NCI-H2227 (cell line): ENCODE data around the gene EFNA4.

ENCODE experiments used
- DNase-seq: peaks from one replicate; lab custom pipeline; 2025; ENCODE audit not compliant: unreplicated experiment; lab: John Stamatoyannopoulos, UW

The EFNA4 gene

DNA sequence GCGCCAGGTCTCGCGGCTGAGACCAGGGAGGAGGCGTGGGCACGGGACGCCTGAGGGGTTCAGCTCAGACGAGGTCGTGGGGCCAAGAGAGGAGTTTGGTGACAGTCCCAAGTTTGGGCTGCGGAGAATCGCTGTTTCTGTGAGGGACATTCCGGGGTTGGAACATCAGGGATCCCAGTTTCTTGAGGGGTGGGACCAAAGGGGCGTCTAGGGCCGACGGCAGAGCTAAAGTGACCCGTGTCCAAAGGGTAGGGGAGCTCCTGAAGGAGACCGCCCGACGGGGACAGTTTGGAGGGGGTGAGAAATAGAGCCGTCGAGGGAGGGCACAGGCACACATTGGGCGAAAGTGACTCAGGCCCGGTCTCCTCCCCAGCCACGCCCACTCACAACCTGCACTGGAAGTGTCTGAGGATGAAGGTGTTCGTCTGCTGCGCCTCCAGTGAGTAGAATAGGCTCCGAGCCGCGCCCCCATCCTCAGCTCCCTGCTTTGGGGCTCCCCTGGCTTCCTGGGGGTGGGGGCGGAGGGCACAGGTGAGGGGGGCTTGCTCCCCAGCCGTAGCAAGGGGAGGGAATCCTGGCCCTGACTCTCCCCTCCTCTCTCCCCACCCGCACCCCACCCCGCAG, 22.1 kb downstream of the EFNA4 start:
- peak; percentile 63 for DNase-seq

GRCh38 chr1:155086128-155086741, 22.7 kb downstream of the EFNA4 start:
- peak; percentile 78 for DNase-seq

DNA sequence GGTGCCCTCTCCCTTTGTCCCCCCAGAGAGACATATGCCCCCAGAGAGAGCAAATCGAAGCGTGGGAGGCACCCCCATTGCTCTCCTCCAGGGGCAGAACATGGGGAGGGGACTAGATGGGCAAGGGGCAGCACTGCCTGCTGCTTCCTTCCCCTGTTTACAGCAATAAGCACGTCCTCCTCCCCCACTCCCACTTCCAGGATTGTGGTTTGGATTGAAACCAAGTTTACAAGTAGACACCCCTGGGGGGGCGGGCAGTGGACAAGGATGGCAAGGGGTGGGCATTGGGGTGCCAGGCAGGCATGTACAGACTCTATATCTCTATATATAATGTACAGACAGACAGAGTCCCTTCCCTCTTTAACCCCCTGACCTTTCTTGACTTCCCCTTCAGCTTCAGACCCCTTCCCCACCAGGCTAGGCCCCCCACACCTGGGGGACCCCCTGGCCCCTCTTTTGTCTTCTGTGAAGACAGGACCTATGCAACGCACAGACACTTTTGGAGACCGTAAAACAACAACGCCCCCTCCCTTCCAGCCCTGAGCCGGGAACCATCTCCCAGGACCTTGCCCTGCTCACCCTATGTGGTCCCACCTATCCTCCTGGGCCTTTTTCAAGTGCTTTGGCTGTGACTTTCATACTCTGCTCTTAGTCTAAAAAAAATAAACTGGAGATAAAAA, 23.5 kb downstream of the EFNA4 start:
- DNase-seq = no peak

DNA sequence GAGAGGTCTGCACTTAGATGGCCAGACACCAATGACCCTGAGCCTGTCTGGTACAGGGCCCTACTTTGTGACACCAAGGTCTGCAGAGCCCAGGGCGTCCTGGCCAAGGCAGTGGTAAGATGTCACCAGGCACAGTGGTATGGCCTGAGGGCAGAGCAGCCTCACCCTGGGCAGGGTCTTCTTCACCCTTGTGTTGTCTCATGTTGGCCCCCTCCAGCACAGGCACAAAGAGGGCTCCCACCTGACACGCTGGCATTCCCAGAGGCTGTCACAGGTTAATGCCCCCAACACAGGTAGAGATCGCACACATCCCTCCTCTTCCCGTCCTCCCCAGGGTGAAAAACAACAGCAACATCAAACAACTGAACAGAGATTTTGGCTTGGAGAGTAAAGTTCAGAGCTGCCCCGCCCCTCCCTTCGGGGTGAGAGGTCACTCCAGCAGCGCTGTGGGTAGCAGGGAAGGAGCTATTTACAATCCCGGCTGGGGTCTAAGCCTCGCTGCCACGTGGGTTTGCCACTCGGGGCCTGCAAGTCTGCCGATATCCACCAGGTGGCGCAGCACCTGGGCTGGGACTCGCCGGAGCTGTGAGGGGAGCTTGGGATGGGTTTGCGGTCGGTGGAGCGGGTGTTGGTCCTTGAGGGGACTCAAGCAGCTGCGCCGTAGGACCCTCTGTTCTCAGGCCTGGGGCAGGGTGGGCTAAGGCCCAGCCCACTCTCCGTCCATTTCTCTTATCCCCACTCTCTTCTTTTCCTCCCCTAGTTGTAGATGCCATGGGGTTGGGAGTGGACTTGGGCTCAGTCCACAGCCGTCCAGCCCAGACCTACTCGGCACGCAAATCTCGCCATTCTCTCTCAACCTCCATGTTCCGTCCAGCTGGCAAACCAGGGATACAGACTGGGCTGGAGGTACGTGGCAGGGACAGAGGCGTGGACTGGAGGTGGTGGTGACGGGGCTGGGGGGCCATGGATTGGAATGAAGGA, 27.8 kb downstream of the EFNA4 start:
- DNase-seq = peak; percentile 93

- DNase-seq = no peak
These were observed 28.6 kb downstream of the EFNA4 start for GRCh38 chr1:155092131-155092530.

GRCh38 chr1:155092641-155093040, 29.1 kb downstream of the EFNA4 start:
- DNase-seq = no peak

GRCh38 chr1:155093911-155094621, 30.5 kb downstream of the EFNA4 start:
- peak; percentile 90 for DNase-seq

DNA sequence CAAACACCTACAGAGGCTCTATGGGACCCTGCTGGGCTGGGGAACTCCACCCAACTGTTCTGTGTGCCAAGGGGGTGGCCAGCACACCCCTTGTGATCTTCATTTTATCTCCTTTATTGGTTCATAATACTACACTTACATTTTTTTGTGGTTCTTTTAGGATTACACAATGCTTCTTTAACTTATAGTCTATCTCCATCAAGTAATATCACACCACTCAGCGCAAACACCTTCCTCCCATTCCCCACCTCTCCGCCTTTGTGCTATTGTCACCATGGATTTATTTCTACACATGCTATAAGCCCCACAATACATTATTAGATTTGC, 31.0 kb downstream of the EFNA4 start:
- DNase-seq = no peak

GRCh38 chr1:155099331-155099730, 35.8 kb downstream of the EFNA4 start:
- DNase-seq = no peak

DNA sequence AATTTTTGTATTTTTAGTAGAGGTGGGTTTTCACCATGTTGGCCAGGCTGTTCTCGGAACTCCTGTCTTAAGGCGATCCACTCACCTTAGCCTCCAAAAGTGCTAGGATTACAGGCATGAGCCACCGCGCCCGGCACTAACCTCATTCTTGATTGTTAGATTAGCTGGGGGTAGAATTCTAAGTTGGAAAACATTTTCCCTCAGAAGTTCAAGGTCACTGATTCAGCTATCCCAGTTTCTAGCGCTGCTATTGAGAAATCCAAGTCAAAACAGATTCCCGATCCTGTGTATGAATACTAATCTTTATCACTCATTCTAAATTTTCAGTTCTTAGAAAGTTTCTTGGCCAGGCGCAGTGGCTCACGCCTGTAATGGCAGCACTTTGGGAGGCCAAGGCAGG, 39.8 kb downstream of the EFNA4 start:
- no peak for DNase-seq

DNA sequence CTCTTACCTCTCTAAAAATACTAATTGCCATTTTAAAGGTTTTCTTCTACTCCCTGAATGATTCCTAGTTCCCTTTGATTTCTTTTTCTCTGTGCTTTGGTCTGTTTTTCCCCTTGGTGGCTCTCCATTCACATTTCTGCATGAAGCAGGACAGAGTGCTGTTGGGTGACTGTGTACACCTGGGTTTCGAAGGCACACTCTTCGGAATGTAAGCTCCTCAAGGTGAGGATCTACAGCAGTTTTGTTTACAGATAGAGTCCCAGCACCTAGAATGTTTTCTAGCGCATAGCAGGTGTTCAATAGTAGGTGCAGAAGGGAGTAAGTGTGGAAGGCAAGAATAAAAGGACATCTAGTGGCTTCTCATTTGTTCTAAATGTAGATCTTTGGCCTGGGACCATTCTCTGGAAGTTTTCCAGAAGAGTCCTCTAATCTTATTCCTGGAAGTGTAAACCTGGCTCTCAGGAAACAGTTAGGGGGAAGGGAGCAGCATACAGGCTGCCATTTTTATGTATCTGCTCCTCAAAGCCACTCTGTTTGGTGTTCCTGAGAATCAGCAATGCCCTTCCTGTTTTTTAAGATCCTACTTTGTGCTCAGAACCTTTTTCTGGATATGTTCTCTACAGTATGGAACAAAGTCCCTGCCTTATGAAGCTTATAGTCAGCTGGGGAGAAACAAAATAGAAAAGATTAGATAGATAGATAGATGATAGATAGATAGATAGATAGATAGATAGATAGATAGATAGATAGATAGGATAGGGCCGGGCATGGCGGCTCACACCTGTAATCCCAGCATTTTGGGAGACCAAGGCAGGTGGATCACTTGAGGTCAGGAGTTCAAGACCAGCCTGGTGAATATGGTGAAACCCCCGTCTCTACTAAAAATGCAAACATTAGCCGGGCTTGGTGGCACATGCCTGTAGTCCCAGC, 41.3 kb downstream of the EFNA4 start:
- no peak for DNase-seq

- peak; percentile 73 for DNase-seq
These were observed 42.1 kb downstream of the EFNA4 start for GRCh38 chr1:155105604-155106011.

DNA sequence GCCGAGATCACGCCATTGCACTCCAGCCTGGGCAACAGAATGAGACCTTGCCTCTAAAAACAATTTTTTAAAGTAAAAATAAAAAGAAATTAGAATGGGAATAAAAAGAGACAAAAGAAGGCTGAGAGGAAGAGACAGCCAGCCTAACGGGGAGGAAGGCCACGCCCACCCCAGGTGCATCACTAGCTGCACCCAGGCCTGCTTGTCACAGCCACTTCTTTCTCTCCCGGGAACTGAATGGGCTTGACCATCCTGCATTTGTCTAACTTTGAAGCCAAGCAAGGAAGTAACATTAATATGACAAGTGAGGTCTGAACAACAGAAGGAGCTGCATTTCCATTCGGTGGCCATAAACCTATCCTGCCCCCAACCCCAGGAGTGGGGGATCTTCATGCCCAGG, 43.3 kb downstream of the EFNA4 start:
- DNase-seq = no peak

DNA sequence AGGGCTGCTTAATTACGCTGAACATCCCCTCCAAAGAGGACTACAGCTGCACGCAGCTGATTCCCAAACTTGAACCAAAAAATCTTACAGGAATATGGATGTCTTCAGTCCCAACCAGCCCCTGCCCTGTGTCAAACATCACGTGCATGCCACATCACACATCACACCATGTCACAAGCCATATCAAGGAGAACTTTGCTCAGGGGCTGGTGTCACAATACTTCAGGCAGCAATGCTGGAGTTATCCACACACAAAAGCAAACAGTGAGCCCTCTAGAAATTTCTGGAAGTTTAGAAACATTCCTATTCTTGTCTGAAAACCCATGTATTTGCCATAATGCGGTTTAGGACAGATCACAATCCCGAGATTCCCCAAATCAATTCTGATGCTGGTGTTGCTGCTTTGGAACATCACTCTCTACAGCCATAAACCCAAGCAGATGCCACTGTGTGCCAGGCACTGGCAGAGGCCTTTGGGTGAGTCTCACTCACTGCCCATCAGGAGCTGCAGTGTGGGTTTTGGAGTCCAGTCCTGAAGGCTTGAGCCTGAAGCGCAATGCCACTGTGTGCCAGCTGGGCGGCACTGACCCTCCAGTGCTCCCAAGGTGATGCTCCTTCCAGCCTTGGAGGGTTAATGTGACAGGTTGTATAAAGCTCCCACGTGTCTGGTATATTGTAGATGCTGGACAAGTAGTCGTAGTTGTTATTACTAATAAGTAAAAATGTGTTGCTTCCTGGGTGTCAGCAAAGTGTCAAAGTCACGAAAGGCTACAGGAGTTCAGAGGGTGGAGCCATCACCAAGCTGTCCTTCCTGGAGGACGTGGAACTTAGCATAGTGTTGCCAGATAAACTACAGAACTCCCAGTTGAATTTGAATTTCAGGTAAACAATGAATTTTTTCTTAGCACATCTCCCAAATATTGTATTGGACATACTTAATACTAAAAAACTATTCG, 44.0 kb downstream of the EFNA4 start:
- DNase-seq = no peak

- no peak for DNase-seq
These were observed 44.8 kb downstream of the EFNA4 start for GRCh38 chr1:155108296-155108695.

DNA sequence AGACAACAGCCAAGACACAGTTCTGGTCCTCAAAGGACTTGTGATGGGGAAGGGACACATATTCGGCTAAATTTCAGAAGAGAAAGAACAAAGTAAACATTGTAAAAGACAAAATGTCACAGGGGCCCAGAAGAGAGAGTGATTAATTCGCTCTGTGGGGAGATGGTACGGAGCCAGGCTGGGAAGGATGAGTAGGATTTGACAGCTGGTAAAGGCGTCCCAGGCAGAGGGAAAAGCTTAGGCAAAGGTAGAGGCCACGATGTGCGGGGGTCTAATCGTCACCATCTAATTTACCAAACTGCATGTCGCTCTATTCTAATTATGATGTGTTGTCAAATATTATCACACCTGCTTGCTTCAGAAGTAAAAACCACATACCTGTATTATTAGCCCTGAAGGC, 46.8 kb downstream of the EFNA4 start:
- DNase-seq = no peak

DNA sequence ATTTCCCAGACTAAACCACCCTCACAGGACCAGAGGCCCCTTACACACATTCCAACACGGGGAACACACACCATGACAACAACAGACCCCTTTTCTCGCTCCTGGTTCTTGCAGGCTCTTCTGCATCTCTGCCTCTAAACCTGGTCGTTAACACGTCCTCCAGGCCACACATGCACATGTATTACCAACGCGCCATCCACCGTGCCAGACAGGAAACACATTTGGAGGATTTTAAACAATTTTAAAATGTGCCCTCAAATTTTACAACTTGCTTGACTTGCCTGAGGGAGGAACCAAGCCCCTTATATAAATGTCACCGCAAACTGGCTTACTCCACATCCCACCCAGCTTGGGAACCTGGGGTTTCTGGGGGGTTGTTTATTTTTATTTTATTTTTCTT, 47.3 kb downstream of the EFNA4 start:
- DNase-seq = no peak

GRCh38 chr1:155113450-155113980, 50.0 kb downstream of the EFNA4 start:
- DNase-seq = no peak
